Measurements from ENCODE around the gene SLC24A3. TPM values are rescaled to one million over a fixed set of nuclear protein-coding genes. Genes with fewer than 3 reads are reported as not detected.

The SLC24A3 gene
- total RNA-seq, 1 donor from 2014 or later: 0.21 TPM

GRCh38 chr20:19697415-19697814 lies 485.0 kb downstream of the SLC24A3 start:
- no peaks in the 10 kb centered on the region for H3K9me3 ChIP-seq (ENCODE audit: low read depth)
- no peak overlapping the region for H3K27ac ChIP-seq
- H3K36me3 ChIP-seq: no peaks in the 10 kb centered on the region
- no peaks in the 10 kb centered on the region for H4K20me1 ChIP-seq (ENCODE audit: low read depth)
- H3K4me3 Mint-ChIP-seq: no peak overlapping the region
- no peak for DNase-seq (ENCODE audit: low spot score)
- no peak overlapping the region for H3K4me2 ChIP-seq
- no peaks in the 10 kb centered on the region for H3F3A ChIP-seq (ENCODE audit: low read depth)
- H3K79me2 ChIP-seq (ENCODE audit: low read depth): no peaks in the 10 kb centered on the region
- H3K4me1 Mint-ChIP-seq: peaks cover 3% of the 10 kb centered on the region
- H3K4me1 ChIP-seq: no peaks in the 10 kb centered on the region
- peaks cover 12% of the 10 kb centered on the region for H3K27me3 Mint-ChIP-seq (ENCODE audit: insufficient read depth, low read depth)
- H3K27ac Mint-ChIP-seq: no peak overlapping the region
- no peaks in the 10 kb centered on the region for H3K27me3 ChIP-seq
- peaks cover 7% of the 10 kb centered on the region for H3K9me3 Mint-ChIP-seq
- H2AFZ ChIP-seq (replicated peaks): no peak overlapping the region
- no peak for TF ChIP-seq EZH2 (IDR thresholded peaks at IDR 0.05)
- H3K4me3 ChIP-seq: no peak overlapping the region
- H3K9ac ChIP-seq: no peak overlapping the region
- no peaks in the 10 kb centered on the region for H3K36me3 Mint-ChIP-seq

- DNase-seq (ENCODE audit: low spot score): no peak
- Mint-ChIP-seq H3K4me3 (no peak overlapping the region), H3K4me1 (peaks cover 3% of the 10 kb centered on the region), H3K9me3 (peaks cover 12% of the 10 kb centered on the region), H3K27me3 (ENCODE audit: insufficient read depth, low read depth) (peaks cover 9% of the 10 kb centered on the region), H3K36me3 (no peaks in the 10 kb centered on the region), H3K27ac (no peak overlapping the region)
- TF ChIP-seq EZH2phosphoT487 (IDR thresholded peaks at IDR 0.05) (no peak), EZH2 (IDR thresholded peaks at IDR 0.05) (no peak)
- TF ChIP-seq, protein P1, sequence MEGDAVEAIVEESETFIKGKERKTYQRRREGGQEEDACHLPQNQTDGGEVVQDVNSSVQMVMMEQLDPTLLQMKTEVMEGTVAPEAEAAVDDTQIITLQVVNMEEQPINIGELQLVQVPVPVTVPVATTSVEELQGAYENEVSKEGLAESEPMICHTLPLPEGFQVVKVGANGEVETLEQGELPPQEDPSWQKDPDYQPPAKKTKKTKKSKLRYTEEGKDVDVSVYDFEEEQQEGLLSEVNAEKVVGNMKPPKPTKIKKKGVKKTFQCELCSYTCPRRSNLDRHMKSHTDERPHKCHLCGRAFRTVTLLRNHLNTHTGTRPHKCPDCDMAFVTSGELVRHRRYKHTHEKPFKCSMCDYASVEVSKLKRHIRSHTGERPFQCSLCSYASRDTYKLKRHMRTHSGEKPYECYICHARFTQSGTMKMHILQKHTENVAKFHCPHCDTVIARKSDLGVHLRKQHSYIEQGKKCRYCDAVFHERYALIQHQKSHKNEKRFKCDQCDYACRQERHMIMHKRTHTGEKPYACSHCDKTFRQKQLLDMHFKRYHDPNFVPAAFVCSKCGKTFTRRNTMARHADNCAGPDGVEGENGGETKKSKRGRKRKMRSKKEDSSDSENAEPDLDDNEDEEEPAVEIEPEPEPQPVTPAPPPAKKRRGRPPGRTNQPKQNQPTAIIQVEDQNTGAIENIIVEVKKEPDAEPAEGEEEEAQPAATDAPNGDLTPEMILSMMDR (IDR thresholded peaks at IDR 0.05): no peak
- H3K4me1 ChIP-seq: no peaks in the 10 kb centered on the region
- no peak overlapping the region for H2AFZ ChIP-seq (replicated peaks)
- H3K9me3 ChIP-seq (ENCODE audit: low read depth): no peaks in the 10 kb centered on the region
- H3K79me2 ChIP-seq (ENCODE audit: low read depth): no peaks in the 10 kb centered on the region
- no peak overlapping the region for H3K9ac ChIP-seq
- H3F3A ChIP-seq (ENCODE audit: low read depth): no peaks in the 10 kb centered on the region
- H3K27me3 ChIP-seq: no peaks in the 10 kb centered on the region
- no peaks in the 10 kb centered on the region for H4K20me1 ChIP-seq (ENCODE audit: low read depth)
- H3K27ac ChIP-seq: no peak overlapping the region
- H3K36me3 ChIP-seq: no peaks in the 10 kb centered on the region
- H3K4me2 ChIP-seq: no peak overlapping the region
- no peak overlapping the region for H3K4me3 ChIP-seq
Measured at GRCh38 chr20:19699180-19699971, 486.9 kb downstream of the SLC24A3 start.

- no peak overlapping the region for H3K27ac ChIP-seq
- no peak overlapping the region for H3K4me2 ChIP-seq
- no peaks in the 10 kb centered on the region for H4K20me1 ChIP-seq (ENCODE audit: low read depth)
- no peaks in the 10 kb centered on the region for H3K4me1 ChIP-seq
- H3K4me3 ChIP-seq: no peak overlapping the region
- H3K27ac Mint-ChIP-seq: no peak overlapping the region
- H3K36me3 ChIP-seq: no peaks in the 10 kb centered on the region
- no peak overlapping the region for H3K4me3 Mint-ChIP-seq
- no peaks in the 10 kb centered on the region for H3K79me2 ChIP-seq (ENCODE audit: low read depth)
- H3F3A ChIP-seq (ENCODE audit: low read depth): no peaks in the 10 kb centered on the region
- no peak for DNase-seq (ENCODE audit: low spot score)
- H3K27me3 Mint-ChIP-seq (ENCODE audit: insufficient read depth, low read depth): peaks cover 9% of the 10 kb centered on the region
- H3K27me3 ChIP-seq: no peaks in the 10 kb centered on the region
- no peak overlapping the region for H2AFZ ChIP-seq (replicated peaks)
- no peak overlapping the region for H3K9ac ChIP-seq
- H3K36me3 Mint-ChIP-seq: no peaks in the 10 kb centered on the region
- no peak for TF ChIP-seq EZH2phosphoT487 (IDR thresholded peaks at IDR 0.05)
- TF ChIP-seq, protein P1 (IDR thresholded peaks at IDR 0.05): no peak
- peaks cover 12% of the 10 kb centered on the region for H3K9me3 Mint-ChIP-seq
- H3K9me3 ChIP-seq (ENCODE audit: low read depth): no peaks in the 10 kb centered on the region
- H3K4me1 Mint-ChIP-seq: peaks cover 3% of the 10 kb centered on the region
Measured at GRCh38 chr20:19701429-19701828, 489.0 kb downstream of the SLC24A3 start.

DNA sequence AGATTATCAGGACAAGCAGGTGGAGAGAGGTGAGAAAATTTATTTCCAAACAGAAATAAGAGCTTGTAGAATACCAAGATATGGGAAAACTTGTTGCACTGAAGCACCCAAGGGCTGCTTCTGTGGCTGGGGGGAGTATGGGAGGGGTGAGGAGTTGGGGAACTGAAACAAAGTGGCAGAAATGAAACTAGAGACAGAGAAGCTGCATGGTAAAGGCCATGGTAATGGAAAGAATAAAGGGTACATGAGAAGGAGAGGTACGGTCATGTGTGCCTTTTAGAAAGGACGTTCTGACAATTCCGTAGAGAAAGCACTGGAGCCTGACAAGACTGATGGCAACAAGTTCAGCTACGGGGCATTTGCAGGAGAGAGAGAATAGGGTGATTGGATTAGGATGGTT lies 494.0 kb downstream of the SLC24A3 start:
- no peak overlapping the region for H3K9ac ChIP-seq
- no peak for TF ChIP-seq EZH2phosphoT487 (IDR thresholded peaks at IDR 0.05)
- H3K4me2 ChIP-seq: no peak overlapping the region
- no peak overlapping the region for H2AFZ ChIP-seq (replicated peaks)
- H3K36me3 Mint-ChIP-seq: no peaks in the 10 kb centered on the region
- no peak overlapping the region for H3K27ac ChIP-seq
- no peaks in the 10 kb centered on the region for H3F3A ChIP-seq (ENCODE audit: low read depth)
- no peaks in the 10 kb centered on the region for H3K4me1 Mint-ChIP-seq
- H3K79me2 ChIP-seq (ENCODE audit: low read depth): no peaks in the 10 kb centered on the region
- no peaks in the 10 kb centered on the region for H3K36me3 ChIP-seq
- peaks cover 10% of the 10 kb centered on the region for H3K9me3 Mint-ChIP-seq
- no peaks in the 10 kb centered on the region for H4K20me1 ChIP-seq (ENCODE audit: low read depth)
- no peaks in the 10 kb centered on the region for H3K9me3 ChIP-seq (ENCODE audit: low read depth)
- no peak for DNase-seq (ENCODE audit: low spot score)
- no peaks in the 10 kb centered on the region for H3K27me3 ChIP-seq
- no peak overlapping the region for H3K27ac Mint-ChIP-seq
- H3K4me3 Mint-ChIP-seq: no peak overlapping the region
- H3K4me3 ChIP-seq: no peak overlapping the region
- H3K27me3 Mint-ChIP-seq (ENCODE audit: insufficient read depth, low read depth): peaks cover 2% of the 10 kb centered on the region
- H3K4me1 ChIP-seq: no peaks in the 10 kb centered on the region
